Measurements from ENCODE around the gene FAM149A.

The FAM149A gene

GRCh38 chr4:186069729-186070128 is 34.8 kb upstream of the FAM149A start:
- no peak for TF ChIP-seq CTCF (conservative IDR thresholded peaks at IDR 0.05; ENCODE audit: low read length)
- no peak for TF ChIP-seq EZH2phosphoT487 (IDR thresholded peaks at IDR 0.05; ENCODE audit: borderline replicate concordance)
- Histone ChIP-seq H3K9me2 (replicated peaks; ENCODE audit: low read depth, low read length) (no peaks in the 10 kb centered on the region), H3K36me3 (ENCODE audit: insufficient read depth, low read length) (no peaks in the 10 kb centered on the region), H3K9ac (ENCODE audit: low read depth, low read length, poor library complexity, severe bottlenecking) (peak overlapping the region; percentile 41), H3K4me2 (ENCODE audit: low read depth, low read length, poor library complexity, severe bottlenecking) (peak overlapping the region; percentile 74), H4K20me1 (ENCODE audit: insufficient read depth, low read length, poor library complexity, severe bottlenecking) (no peaks in the 10 kb centered on the region), H3K9me3 (ENCODE audit: insufficient read depth, low read depth, low read length) (no peaks in the 10 kb centered on the region), H3K27me3 (ENCODE audit: insufficient read depth, low read length, poor library complexity, severe bottlenecking) (no peaks in the 10 kb centered on the region), H3K4me3 (ENCODE audit: low read length, poor library complexity, severe bottlenecking) (peak overlapping the region; percentile 74), H3K79me2 (ENCODE audit: insufficient read depth, low read length) (no peaks in the 10 kb centered on the region), H2AFZ (ENCODE audit: low read length) (peak overlapping the region; percentile 91; the same call in 1 of the 2 replicates), H3F3A (ENCODE audit: low read depth) (no peaks in the 10 kb centered on the region), H3K4me1 (ENCODE audit: insufficient read depth, low read length, poor library complexity, severe bottlenecking) (peaks cover 8% of the 10 kb centered on the region)

- H3K36me3 ChIP-seq (ENCODE audit: insufficient read depth, low read length), result no peaks in the 10 kb centered on the region
- no peak overlapping the region for H2AFZ ChIP-seq (ENCODE audit: low read length)
- H3K4me3 ChIP-seq (ENCODE audit: low read length, poor library complexity, severe bottlenecking), result no peak overlapping the region
- no peak overlapping the region for H3K4me2 ChIP-seq (ENCODE audit: low read depth, low read length, poor library complexity, severe bottlenecking)
- no peak overlapping the region for H3K9ac ChIP-seq (ENCODE audit: low read depth, low read length, poor library complexity, severe bottlenecking)
- TF ChIP-seq CTCF (conservative IDR thresholded peaks at IDR 0.05; ENCODE audit: low read length), result no peak
- TF ChIP-seq EZH2phosphoT487 (IDR thresholded peaks at IDR 0.05; ENCODE audit: borderline replicate concordance), result no peak
- no peaks in the 10 kb centered on the region for H3K9me3 ChIP-seq (ENCODE audit: insufficient read depth, low read depth, low read length)
- H3K4me1 ChIP-seq (ENCODE audit: insufficient read depth, low read length, poor library complexity, severe bottlenecking), result peaks cover 8% of the 10 kb centered on the region
- no peaks in the 10 kb centered on the region for H3K79me2 ChIP-seq (ENCODE audit: insufficient read depth, low read length)
- H3F3A ChIP-seq (ENCODE audit: low read depth), result no peaks in the 10 kb centered on the region
- H4K20me1 ChIP-seq (ENCODE audit: insufficient read depth, low read length, poor library complexity, severe bottlenecking), result no peaks in the 10 kb centered on the region
- H3K9me2 ChIP-seq (replicated peaks; ENCODE audit: low read depth, low read length), result no peaks in the 10 kb centered on the region
- H3K27me3 ChIP-seq (ENCODE audit: insufficient read depth, low read length, poor library complexity, severe bottlenecking), result no peaks in the 10 kb centered on the region
These were observed 32.0 kb upstream of the FAM149A start for GRCh38 chr4:186072516-186072915.

- Histone ChIP-seq H3K9me2 (replicated peaks; ENCODE audit: low read depth, low read length) (no peaks in the 10 kb centered on the region), H3K36me3 (ENCODE audit: insufficient read depth, low read length) (no peaks in the 10 kb centered on the region), H3K27me3 (ENCODE audit: insufficient read depth, low read length, poor library complexity, severe bottlenecking) (no peaks in the 10 kb centered on the region), H3K4me1 (ENCODE audit: insufficient read depth, low read length, poor library complexity, severe bottlenecking) (peaks cover 3% of the 10 kb centered on the region), H3K4me2 (ENCODE audit: low read depth, low read length, poor library complexity, severe bottlenecking) (no peak overlapping the region), H3K9ac (ENCODE audit: low read depth, low read length, poor library complexity, severe bottlenecking) (no peak overlapping the region), H3K9me3 (ENCODE audit: insufficient read depth, low read depth, low read length) (no peaks in the 10 kb centered on the region), H2AFZ (ENCODE audit: low read length) (no peak overlapping the region), H4K20me1 (ENCODE audit: insufficient read depth, low read length, poor library complexity, severe bottlenecking) (no peaks in the 10 kb centered on the region), H3K79me2 (ENCODE audit: insufficient read depth, low read length) (no peaks in the 10 kb centered on the region), H3F3A (ENCODE audit: low read depth) (no peaks in the 10 kb centered on the region), H3K4me3 (ENCODE audit: low read length, poor library complexity, severe bottlenecking) (no peak overlapping the region)
- TF ChIP-seq EZH2phosphoT487 (IDR thresholded peaks at IDR 0.05; ENCODE audit: borderline replicate concordance) (no peak), CTCF (conservative IDR thresholded peaks at IDR 0.05; ENCODE audit: low read length) (no peak)
These were observed 30.3 kb upstream of the FAM149A start for GRCh38 chr4:186074189-186074588.

Measured in Loucy (cell line).